ENCODE measurements around the gene TRAK1.

Gene TRAK1

GRCh38 chr3:42067326-42067725 is 23.8 kb upstream of the TRAK1 start:
- peak overlapping the region in 1 of 7 experiments; percentile 23 for H3K4me3 ChIP-seq (ENCODE audit: control insufficient read depth in 1 of 7, extremely low read depth in 1 of 7, insufficient read depth in 4 of 7, low read depth in 2 of 7, low read length in 6 of 7)

DNA sequence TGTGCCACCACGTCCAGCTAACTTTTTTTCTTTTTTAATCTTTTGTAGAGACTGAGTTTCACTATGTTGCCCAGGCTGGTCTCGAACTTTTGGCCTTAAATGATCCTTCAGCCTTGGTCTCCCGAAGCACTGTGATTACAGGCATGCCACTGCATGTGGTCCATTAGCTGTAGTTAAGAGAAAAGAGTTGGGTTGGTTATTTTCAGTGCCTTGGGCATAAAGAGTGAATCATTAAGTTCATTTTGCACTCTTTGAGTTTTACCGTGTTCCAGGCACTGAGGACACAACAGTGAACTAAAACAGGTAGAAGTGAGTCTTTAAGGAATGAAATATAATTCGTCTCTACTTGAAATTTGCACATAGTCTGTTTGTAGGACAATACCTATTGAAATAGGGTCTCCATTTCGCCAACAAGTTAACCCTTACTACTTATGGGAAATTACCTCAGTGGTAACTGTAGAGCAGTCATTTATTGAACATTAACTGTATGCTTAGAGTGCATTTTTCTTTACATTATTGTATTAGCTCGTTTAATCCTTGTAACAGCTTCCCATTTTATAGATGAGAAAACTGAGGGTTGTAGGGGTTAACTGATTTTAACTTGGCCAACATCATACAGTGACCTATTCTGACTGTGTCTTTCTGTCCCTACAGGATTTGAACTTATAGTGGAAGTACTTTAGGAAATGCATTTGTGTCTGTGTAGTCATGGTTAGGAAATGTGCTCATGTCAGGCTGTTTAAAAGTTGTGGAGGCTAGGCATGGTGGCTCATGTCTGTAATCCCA is 22.7 kb upstream of the TRAK1 start:
- H3K4me3 ChIP-seq (ENCODE audit: control insufficient read depth in 1 of 7, extremely low read depth in 1 of 7, insufficient read depth in 4 of 7, low read depth in 2 of 7, low read length in 6 of 7), result no peak overlapping the region
- WGBS (ENCODE audit: insufficient coverage), result 98% methylated on average over 4 of the region's 7 CpGs
- no peaks in the 10 kb centered on the region for H3K36me3 ChIP-seq (ENCODE audit: control insufficient read depth in 4 of 4, insufficient read depth in 4 of 4, low read length in 3 of 4)
- H3K4me1 ChIP-seq (ENCODE audit: control extremely low read depth in 1 of 4, control insufficient read depth in 4 of 4, insufficient read depth in 4 of 4, low read length in 3 of 4), result peaks cover 17 to 73% (median 55%) of the 10 kb centered on the region in 4 experiments
- ChIA-PET POLR2A (no interaction called here), CTCF (interaction anchor here (1.0 to 1.5 kb wide), 4 partner anchors 26 to 104 kb away, joined by 3 to 4 read pairs (median 3); no protein-coding TSS in a partner anchor)
- DNase-seq, result no peak
- H3K27ac ChIP-seq (ENCODE audit: insufficient read depth in 1 of 2, low read depth in 1 of 2, low read length in 2 of 2, poor library complexity in 1 of 2, severe bottlenecking in 2 of 2), result peak overlapping the region in 1 of 2 experiments; percentile 57
- no peaks in the 10 kb centered on the region for H3K27me3 ChIP-seq (replicated peaks in 2 of 5; ENCODE audit: control insufficient read depth in 4 of 5, insufficient read depth in 5 of 5, low read length in 4 of 5)
- H3K9me3 ChIP-seq (ENCODE audit: control extremely low read depth in 1 of 5, control insufficient read depth in 4 of 5, insufficient read depth in 2 of 5, low read depth in 1 of 5, low read length in 4 of 5), result no peaks in the 10 kb centered on the region

More at GRCh38 chr3:42067326-42067725, 23.8 kb upstream of the TRAK1 start:
- ChIA-PET POLR2A (interaction anchor here (1.5 kb wide), 1 partner anchor 106 kb away, joined by 5 read pairs; the partner anchor contains the start of gene ULK4), CTCF (interaction anchor here (1.3 to 2.2 kb wide), 7 partner anchors 14 to 103 kb away, joined by 3 to 7 read pairs (median 4); no protein-coding TSS in a partner anchor)
- no peaks in the 10 kb centered on the region for H3K36me3 ChIP-seq (ENCODE audit: control insufficient read depth in 4 of 4, insufficient read depth in 4 of 4, low read length in 3 of 4)
- H3K4me1 ChIP-seq (ENCODE audit: control extremely low read depth in 1 of 4, control insufficient read depth in 4 of 4, insufficient read depth in 4 of 4, low read length in 3 of 4), result peaks cover 10 to 62% (median 43%) of the 10 kb centered on the region in 4 experiments
- no CpG with 5 or more reads among the region's 3 CpGs for WGBS (ENCODE audit: insufficient coverage)
- DNase-seq, result peak; percentile 58 to 90 (median 86)
- H3K27ac ChIP-seq (ENCODE audit: insufficient read depth in 1 of 2, low read depth in 1 of 2, low read length in 2 of 2, poor library complexity in 1 of 2, severe bottlenecking in 2 of 2), result peak overlapping the region; percentile 67 to 86
- no peaks in the 10 kb centered on the region for H3K27me3 ChIP-seq (replicated peaks in 2 of 5; ENCODE audit: control insufficient read depth in 4 of 5, insufficient read depth in 5 of 5, low read length in 4 of 5)
- no peaks in the 10 kb centered on the region for H3K9me3 ChIP-seq (ENCODE audit: control extremely low read depth in 1 of 5, control insufficient read depth in 4 of 5, insufficient read depth in 2 of 5, low read depth in 1 of 5, low read length in 4 of 5)

DNA sequence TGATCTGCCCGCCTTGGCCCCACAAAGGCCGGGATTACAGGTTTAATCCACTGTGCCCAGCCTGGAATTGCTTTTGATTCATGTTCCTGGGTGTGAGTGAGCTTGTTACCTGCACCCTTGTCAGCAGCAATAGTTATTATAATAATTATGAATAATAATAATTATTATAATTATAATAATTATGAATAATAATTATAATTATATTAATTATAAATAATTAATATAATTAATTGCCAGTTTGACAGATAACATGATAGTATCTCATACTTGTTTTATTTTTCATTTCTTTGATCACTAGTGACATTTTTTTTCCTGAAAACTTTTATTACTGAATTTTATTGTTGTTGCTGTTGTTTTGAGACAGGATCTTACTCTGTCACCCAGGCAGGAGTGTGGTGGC is 21.1 kb upstream of the TRAK1 start:
- Histone ChIP-seq H3K4me1 (ENCODE audit: control extremely low read depth in 1 of 4, control insufficient read depth in 4 of 4, insufficient read depth in 4 of 4, low read length in 3 of 4) (peaks cover 19 to 88% (median 65%) of the 10 kb centered on the region in 4 experiments), H3K27ac (ENCODE audit: insufficient read depth in 1 of 2, low read depth in 1 of 2, low read length in 2 of 2, poor library complexity in 1 of 2, severe bottlenecking in 2 of 2) (no peak overlapping the region), H3K27me3 (replicated peaks in 2 of 5; ENCODE audit: control insufficient read depth in 4 of 5, insufficient read depth in 5 of 5, low read length in 4 of 5) (no peaks in the 10 kb centered on the region), H3K9me3 (ENCODE audit: control extremely low read depth in 1 of 5, control insufficient read depth in 4 of 5, insufficient read depth in 2 of 5, low read depth in 1 of 5, low read length in 4 of 5) (no peaks in the 10 kb centered on the region), H3K4me3 (ENCODE audit: control insufficient read depth in 1 of 7, extremely low read depth in 1 of 7, insufficient read depth in 4 of 7, low read depth in 2 of 7, low read length in 6 of 7) (no peak overlapping the region), H3K36me3 (ENCODE audit: control insufficient read depth in 4 of 4, insufficient read depth in 4 of 4, low read length in 3 of 4) (no peaks in the 10 kb centered on the region)
- POLR2A ChIA-PET, result no interaction called here
- WGBS (ENCODE audit: insufficient coverage), result 100% methylated on average over 1 of the region's 2 CpGs
- CTCF ChIA-PET, result interaction anchor here (1.0 to 1.1 kb wide), 2 partner anchors 8 to 30 kb away, joined by 3 read pairs; no protein-coding TSS in a partner anchor
- no peak for DNase-seq

GRCh38 chr3:42070524-42070923 is 20.6 kb upstream of the TRAK1 start:
- Histone ChIP-seq H3K4me3 (ENCODE audit: control insufficient read depth in 1 of 7, extremely low read depth in 1 of 7, insufficient read depth in 4 of 7, low read depth in 2 of 7, low read length in 6 of 7) (no peak overlapping the region), H3K4me1 (ENCODE audit: control extremely low read depth in 1 of 4, control insufficient read depth in 4 of 4, insufficient read depth in 4 of 4, low read length in 3 of 4) (peaks cover 19 to 88% (median 65%) of the 10 kb centered on the region in 4 experiments), H3K36me3 (ENCODE audit: control insufficient read depth in 4 of 4, insufficient read depth in 4 of 4, low read length in 3 of 4) (no peaks in the 10 kb centered on the region), H3K27me3 (replicated peaks in 2 of 5; ENCODE audit: control insufficient read depth in 4 of 5, insufficient read depth in 5 of 5, low read length in 4 of 5) (no peaks in the 10 kb centered on the region), H3K27ac (ENCODE audit: insufficient read depth in 1 of 2, low read depth in 1 of 2, low read length in 2 of 2, poor library complexity in 1 of 2, severe bottlenecking in 2 of 2) (peak overlapping the region; percentile 40 to 62), H3K9me3 (ENCODE audit: control extremely low read depth in 1 of 5, control insufficient read depth in 4 of 5, insufficient read depth in 2 of 5, low read depth in 1 of 5, low read length in 4 of 5) (no peaks in the 10 kb centered on the region)
- 100% methylated on average over 1 of the region's 1 CpG for WGBS (ENCODE audit: insufficient coverage)
- ChIA-PET POLR2A (no interaction called here), CTCF (interaction anchor here (1.0 to 1.4 kb wide), 4 partner anchors 9 to 29 kb away, joined by 3 to 6 read pairs (median 3); no protein-coding TSS in a partner anchor)
- peak in 1 of 3 donors; percentile 39 for DNase-seq

GRCh38 chr3:42071904-42072812 is 19.0 kb upstream of the TRAK1 start:
- peaks cover 0 to 4% (median 0%) of the 10 kb centered on the region in 5 experiments for H3K9me3 ChIP-seq (ENCODE audit: control extremely low read depth in 1 of 5, control insufficient read depth in 4 of 5, insufficient read depth in 2 of 5, low read depth in 1 of 5, low read length in 4 of 5)
- peaks cover 19 to 73% (median 53%) of the 10 kb centered on the region in 4 experiments for H3K4me1 ChIP-seq (ENCODE audit: control extremely low read depth in 1 of 4, control insufficient read depth in 4 of 4, insufficient read depth in 4 of 4, low read length in 3 of 4)
- H3K27me3 ChIP-seq (replicated peaks in 2 of 5; ENCODE audit: control insufficient read depth in 4 of 5, insufficient read depth in 5 of 5, low read length in 4 of 5), result no peaks in the 10 kb centered on the region
- H3K4me3 ChIP-seq (ENCODE audit: control insufficient read depth in 1 of 7, extremely low read depth in 1 of 7, insufficient read depth in 4 of 7, low read depth in 2 of 7, low read length in 6 of 7), result peak overlapping the region in 6 of 7 experiments; percentile 25 to 72 (median 58)
- ChIA-PET CTCF (interaction anchor here (0.6 to 2.1 kb wide), 11 partner anchors 10 to 181 kb away, joined by 3 to 11 read pairs (median 3); no protein-coding TSS in a partner anchor), POLR2A (interaction anchor here (0.9 to 1.8 kb wide), 4 partner anchors 10 to 60 kb away, joined by 3 to 4 read pairs (median 4); no protein-coding TSS in a partner anchor)
- H3K27ac ChIP-seq (ENCODE audit: insufficient read depth in 1 of 2, low read depth in 1 of 2, low read length in 2 of 2, poor library complexity in 1 of 2, severe bottlenecking in 2 of 2), result peak overlapping the region; percentile 47 to 74
- WGBS (ENCODE audit: insufficient coverage), result under 1% methylated on average over 14 of the region's 17 CpGs
- peak; percentile 52 to 94 (median 85) for DNase-seq
- H3K36me3 ChIP-seq (ENCODE audit: control insufficient read depth in 4 of 4, insufficient read depth in 4 of 4, low read length in 3 of 4), result no peaks in the 10 kb centered on the region

- POLR2A ChIA-PET, result interaction anchor here (1.3 to 1.8 kb wide), 2 partner anchors 57 to 60 kb away, joined by 3 to 4 read pairs; no protein-coding TSS in a partner anchor
- DNase-seq, result peak in 1 of 3 donors; percentile 43
- H3K27ac ChIP-seq (ENCODE audit: insufficient read depth in 1 of 2, low read depth in 1 of 2, low read length in 2 of 2, poor library complexity in 1 of 2, severe bottlenecking in 2 of 2), result peak overlapping the region; percentile 47 to 64
- H3K9me3 ChIP-seq (ENCODE audit: control extremely low read depth in 1 of 5, control insufficient read depth in 4 of 5, insufficient read depth in 2 of 5, low read depth in 1 of 5, low read length in 4 of 5), result peaks cover 0 to 4% (median 0%) of the 10 kb centered on the region in 5 experiments
- no peaks in the 10 kb centered on the region for H3K36me3 ChIP-seq (ENCODE audit: control insufficient read depth in 4 of 4, insufficient read depth in 4 of 4, low read length in 3 of 4)
- peaks cover 17 to 66% (median 47%) of the 10 kb centered on the region in 4 experiments for H3K4me1 ChIP-seq (ENCODE audit: control extremely low read depth in 1 of 4, control insufficient read depth in 4 of 4, insufficient read depth in 4 of 4, low read length in 3 of 4)
- no peaks in the 10 kb centered on the region for H3K27me3 ChIP-seq (replicated peaks in 2 of 5; ENCODE audit: control insufficient read depth in 4 of 5, insufficient read depth in 5 of 5, low read length in 4 of 5)
- peak overlapping the region in 6 of 7 experiments; percentile 25 to 72 (median 58) for H3K4me3 ChIP-seq (ENCODE audit: control insufficient read depth in 1 of 7, extremely low read depth in 1 of 7, insufficient read depth in 4 of 7, low read depth in 2 of 7, low read length in 6 of 7)
- CTCF ChIA-PET, result interaction anchor here (0.9 to 2.1 kb wide), 8 partner anchors 11 to 173 kb away, joined by 3 to 11 read pairs (median 3); no protein-coding TSS in a partner anchor
- WGBS (ENCODE audit: insufficient coverage), result 23% methylated on average over 6 of the region's 7 CpGs
These were observed 18.3 kb upstream of the TRAK1 start for GRCh38 chr3:42072831-42073301.
